Activated CD4-positive, alpha-beta T cell treated with anti-CD3 and anti-CD28 coated beads, Interleukin-2, Interleukin-4, amounts not matched to agents 100 ng/mL and 50 ng/mL, durations not matched to agents 16 hours and 8 hours (primary cell): ENCODE data around the gene LMAN2.
"Not testable (repeated sequence)": the region's sequence is repeated elsewhere in the genome, so short reads cannot be mapped to it uniquely, and the experiment has no call there.

Experiments used
- DNase-seq: peaks from one replicate; pipeline ENCODE4 v3.0.0-alpha.2; 2020; ENCODE audit warnings: low spot score

Gene LMAN2

GRCh38 chr5:177378884-177379883 lies 27.7 kb upstream of the LMAN2 start:
- peak; percentile 59 for DNase-seq

GRCh38 chr5:177377851-177378776 lies 26.6 kb upstream of the LMAN2 start:
- DNase-seq: no peak

GRCh38 chr5:177376107-177376506 lies 24.6 kb upstream of the LMAN2 start:
- no peak for DNase-seq

GRCh38 chr5:177375516-177375915 lies 24.0 kb upstream of the LMAN2 start:
- not testable (repeated sequence) for DNase-seq

GRCh38 chr5:177374211-177374610 lies 22.7 kb upstream of the LMAN2 start:
- DNase-seq: no peak

- no peak for DNase-seq
Observed at GRCh38 chr5:177373806-177374205, 22.3 kb upstream of the LMAN2 start.

GRCh38 chr5:177372910-177373309 lies 21.4 kb upstream of the LMAN2 start:
- DNase-seq: no peak

GRCh38 chr5:177372034-177372896 lies 20.8 kb upstream of the LMAN2 start:
- peak; percentile 50 for DNase-seq

- no peak for DNase-seq
Observed at GRCh38 chr5:177371120-177372033, 19.9 kb upstream of the LMAN2 start.

GRCh38 chr5:177370488-177371119 lies 19.1 kb upstream of the LMAN2 start:
- peak; percentile 66 for DNase-seq

- no peak for DNase-seq
Observed at GRCh38 chr5:177369645-177370440, 18.4 kb upstream of the LMAN2 start.

GRCh38 chr5:177368869-177369644 lies 17.6 kb upstream of the LMAN2 start:
- DNase-seq: peak; percentile 25

GRCh38 chr5:177367981-177368868 lies 16.8 kb upstream of the LMAN2 start:
- no peak for DNase-seq

GRCh38 chr5:177367323-177367848 lies 15.9 kb upstream of the LMAN2 start:
- no peak for DNase-seq

GRCh38 chr5:177366528-177367322 lies 15.3 kb upstream of the LMAN2 start:
- no peak for DNase-seq

GRCh38 chr5:177365845-177366527 lies 14.5 kb upstream of the LMAN2 start:
- no peak for DNase-seq
